WTC11 (cell line): ENCODE measurements around the gene PARD3B.

ENCODE experiments used
- CBFB ChIP-seq: sonication (generic); formaldehyde crosslinking; IDR thresholded peaks from 2 replicates; pipeline ENCODE4 v1.8.1; 2022; ENCODE audit warnings: mild to moderate bottlenecking, low read depth, missing genetic modification reagents
- FOXK1 ChIP-seq: sonication (generic); formaldehyde crosslinking; IDR thresholded peaks from 2 replicates; pipeline ENCODE4 v1.8.0; 2022; ENCODE audit warnings: mild to moderate bottlenecking, moderate library complexity, missing genetic modification reagents
- SP1 ChIP-seq: sonication (generic); formaldehyde crosslinking; conservative IDR thresholded peaks from 2 replicates; pipeline ENCODE4 v1.8.1; 2022; ENCODE audit warnings: missing genetic modification reagents
- TEAD4 ChIP-seq: sonication (generic); formaldehyde crosslinking; IDR thresholded peaks from 2 replicates; pipeline ENCODE4 v1.8.0; 2022; ENCODE audit warnings: mild to moderate bottlenecking, missing genetic modification reagents
- ZNF138 ChIP-seq: sonication (generic); formaldehyde crosslinking; conservative IDR thresholded peaks from 2 replicates; pipeline ENCODE4 v1.8.1; 2022; ENCODE audit warnings: mild to moderate bottlenecking, moderate library complexity, missing genetic modification reagents
- TF ChIP-seq, protein P1 (sequence below): fragments of 200-600 bp; IDR thresholded peaks from 2 replicates; pipeline ENCODE4 v1.8.0; 2022; ENCODE audit warnings: antibody characterized with exemption
- TF ChIP-seq, protein P2 (sequence below): sonication (generic); formaldehyde crosslinking; IDR thresholded peaks from 2 replicates; pipeline ENCODE4 v1.8.1; 2023; ENCODE audit warnings: mild to moderate bottlenecking, missing genetic modification reagents, borderline replicate concordance
- TF ChIP-seq, protein P3 (sequence below): sonication (generic); formaldehyde crosslinking; IDR thresholded peaks from 2 replicates; pipeline ENCODE4 v1.8.1; 2022; ENCODE audit warnings: mild to moderate bottlenecking, missing genetic modification reagents, moderate library complexity, borderline replicate concordance
- TF ChIP-seq, protein P4 (sequence below): sonication (generic); formaldehyde crosslinking; IDR thresholded peaks from 2 replicates; pipeline ENCODE4 v1.8.1; 2023; ENCODE audit warnings: mild to moderate bottlenecking, moderate library complexity, missing genetic modification reagents

DNA sequence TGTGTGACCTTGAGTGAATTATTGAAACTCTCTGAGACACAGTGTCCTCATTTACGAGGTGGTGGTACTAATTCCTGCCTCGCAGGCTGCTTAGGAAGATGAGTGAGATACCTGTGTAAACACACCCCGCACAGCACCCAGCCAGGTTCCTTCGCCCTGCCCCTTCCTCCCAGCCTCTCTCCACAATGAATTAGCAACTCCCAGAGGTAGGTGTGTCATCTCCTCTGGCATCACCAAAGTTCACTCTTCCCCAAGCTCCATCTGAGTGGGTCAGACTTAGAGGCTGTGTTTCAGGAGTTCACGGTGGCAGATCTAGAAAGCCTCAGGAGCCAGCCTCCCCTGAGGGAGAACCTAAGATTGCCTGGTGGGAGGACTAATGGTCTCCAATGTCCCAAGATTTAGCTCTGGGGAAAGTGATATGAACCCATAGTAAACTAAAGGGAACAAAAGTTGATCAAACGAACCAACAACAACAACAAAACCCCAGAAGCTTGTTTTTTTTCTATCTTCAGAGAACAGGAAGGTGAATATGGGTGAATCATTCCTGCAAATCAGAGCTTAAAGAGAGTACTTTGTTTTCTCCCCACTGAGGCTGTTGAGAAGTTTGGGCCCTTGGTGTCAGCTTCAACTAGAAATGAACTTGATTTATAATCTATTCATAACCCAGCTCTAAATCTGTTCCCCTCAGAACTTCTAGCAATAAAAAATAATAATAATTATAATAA is 1092.7 kb downstream of the PARD3B start:
- TF ChIP-seq, protein P1, sequence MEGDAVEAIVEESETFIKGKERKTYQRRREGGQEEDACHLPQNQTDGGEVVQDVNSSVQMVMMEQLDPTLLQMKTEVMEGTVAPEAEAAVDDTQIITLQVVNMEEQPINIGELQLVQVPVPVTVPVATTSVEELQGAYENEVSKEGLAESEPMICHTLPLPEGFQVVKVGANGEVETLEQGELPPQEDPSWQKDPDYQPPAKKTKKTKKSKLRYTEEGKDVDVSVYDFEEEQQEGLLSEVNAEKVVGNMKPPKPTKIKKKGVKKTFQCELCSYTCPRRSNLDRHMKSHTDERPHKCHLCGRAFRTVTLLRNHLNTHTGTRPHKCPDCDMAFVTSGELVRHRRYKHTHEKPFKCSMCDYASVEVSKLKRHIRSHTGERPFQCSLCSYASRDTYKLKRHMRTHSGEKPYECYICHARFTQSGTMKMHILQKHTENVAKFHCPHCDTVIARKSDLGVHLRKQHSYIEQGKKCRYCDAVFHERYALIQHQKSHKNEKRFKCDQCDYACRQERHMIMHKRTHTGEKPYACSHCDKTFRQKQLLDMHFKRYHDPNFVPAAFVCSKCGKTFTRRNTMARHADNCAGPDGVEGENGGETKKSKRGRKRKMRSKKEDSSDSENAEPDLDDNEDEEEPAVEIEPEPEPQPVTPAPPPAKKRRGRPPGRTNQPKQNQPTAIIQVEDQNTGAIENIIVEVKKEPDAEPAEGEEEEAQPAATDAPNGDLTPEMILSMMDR, result no peak
- TF ChIP-seq, protein P2, sequence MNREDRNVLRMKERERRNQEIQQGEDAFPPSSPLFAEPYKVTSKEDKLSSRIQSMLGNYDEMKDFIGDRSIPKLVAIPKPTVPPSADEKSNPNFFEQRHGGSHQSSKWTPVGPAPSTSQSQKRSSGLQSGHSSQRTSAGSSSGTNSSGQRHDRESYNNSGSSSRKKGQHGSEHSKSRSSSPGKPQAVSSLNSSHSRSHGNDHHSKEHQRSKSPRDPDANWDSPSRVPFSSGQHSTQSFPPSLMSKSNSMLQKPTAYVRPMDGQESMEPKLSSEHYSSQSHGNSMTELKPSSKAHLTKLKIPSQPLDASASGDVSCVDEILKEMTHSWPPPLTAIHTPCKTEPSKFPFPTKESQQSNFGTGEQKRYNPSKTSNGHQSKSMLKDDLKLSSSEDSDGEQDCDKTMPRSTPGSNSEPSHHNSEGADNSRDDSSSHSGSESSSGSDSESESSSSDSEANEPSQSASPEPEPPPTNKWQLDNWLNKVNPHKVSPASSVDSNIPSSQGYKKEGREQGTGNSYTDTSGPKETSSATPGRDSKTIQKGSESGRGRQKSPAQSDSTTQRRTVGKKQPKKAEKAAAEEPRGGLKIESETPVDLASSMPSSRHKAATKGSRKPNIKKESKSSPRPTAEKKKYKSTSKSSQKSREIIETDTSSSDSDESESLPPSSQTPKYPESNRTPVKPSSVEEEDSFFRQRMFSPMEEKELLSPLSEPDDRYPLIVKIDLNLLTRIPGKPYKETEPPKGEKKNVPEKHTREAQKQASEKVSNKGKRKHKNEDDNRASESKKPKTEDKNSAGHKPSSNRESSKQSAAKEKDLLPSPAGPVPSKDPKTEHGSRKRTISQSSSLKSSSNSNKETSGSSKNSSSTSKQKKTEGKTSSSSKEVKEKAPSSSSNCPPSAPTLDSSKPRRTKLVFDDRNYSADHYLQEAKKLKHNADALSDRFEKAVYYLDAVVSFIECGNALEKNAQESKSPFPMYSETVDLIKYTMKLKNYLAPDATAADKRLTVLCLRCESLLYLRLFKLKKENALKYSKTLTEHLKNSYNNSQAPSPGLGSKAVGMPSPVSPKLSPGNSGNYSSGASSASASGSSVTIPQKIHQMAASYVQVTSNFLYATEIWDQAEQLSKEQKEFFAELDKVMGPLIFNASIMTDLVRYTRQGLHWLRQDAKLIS, result no peak
- TF ChIP-seq, protein P3, sequence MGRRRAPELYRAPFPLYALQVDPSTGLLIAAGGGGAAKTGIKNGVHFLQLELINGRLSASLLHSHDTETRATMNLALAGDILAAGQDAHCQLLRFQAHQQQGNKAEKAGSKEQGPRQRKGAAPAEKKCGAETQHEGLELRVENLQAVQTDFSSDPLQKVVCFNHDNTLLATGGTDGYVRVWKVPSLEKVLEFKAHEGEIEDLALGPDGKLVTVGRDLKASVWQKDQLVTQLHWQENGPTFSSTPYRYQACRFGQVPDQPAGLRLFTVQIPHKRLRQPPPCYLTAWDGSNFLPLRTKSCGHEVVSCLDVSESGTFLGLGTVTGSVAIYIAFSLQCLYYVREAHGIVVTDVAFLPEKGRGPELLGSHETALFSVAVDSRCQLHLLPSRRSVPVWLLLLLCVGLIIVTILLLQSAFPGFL (CRISPR knock-in tag), result no peak
- TF ChIP-seq TEAD4 (CRISPR knock-in tag), result no peak
- TF ChIP-seq FOXK1 (CRISPR knock-in tag), result no peak
- no peak for TF ChIP-seq CBFB (CRISPR knock-in tag)
- no peak for TF ChIP-seq ZNF138 (CRISPR knock-in tag)
- TF ChIP-seq SP1 (CRISPR knock-in tag), result no peak
- TF ChIP-seq, protein P4, sequence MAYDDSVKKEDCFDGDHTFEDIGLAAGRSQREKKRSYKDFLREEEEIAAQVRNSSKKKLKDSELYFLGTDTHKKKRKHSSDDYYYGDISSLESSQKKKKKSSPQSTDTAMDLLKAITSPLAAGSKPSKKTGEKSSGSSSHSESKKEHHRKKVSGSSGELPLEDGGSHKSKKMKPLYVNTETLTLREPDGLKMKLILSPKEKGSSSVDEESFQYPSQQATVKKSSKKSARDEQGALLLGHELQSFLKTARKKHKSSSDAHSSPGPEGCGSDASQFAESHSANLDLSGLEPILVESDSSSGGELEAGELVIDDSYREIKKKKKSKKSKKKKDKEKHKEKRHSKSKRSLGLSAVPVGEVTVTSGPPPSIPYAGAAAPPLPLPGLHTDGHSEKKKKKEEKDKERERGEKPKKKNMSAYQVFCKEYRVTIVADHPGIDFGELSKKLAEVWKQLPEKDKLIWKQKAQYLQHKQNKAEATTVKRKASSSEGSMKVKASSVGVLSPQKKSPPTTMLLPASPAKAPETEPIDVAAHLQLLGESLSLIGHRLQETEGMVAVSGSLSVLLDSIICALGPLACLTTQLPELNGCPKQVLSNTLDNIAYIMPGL (CRISPR knock-in tag), result no peak
